ENCODE data around the gene DAW1. TPM values are rescaled to one million over a fixed set of nuclear protein-coding genes. Genes with fewer than 3 reads are reported as not detected.

DAW1 gene
- total RNA-seq, 3 donors from 2014 or later = not detected

DNA sequence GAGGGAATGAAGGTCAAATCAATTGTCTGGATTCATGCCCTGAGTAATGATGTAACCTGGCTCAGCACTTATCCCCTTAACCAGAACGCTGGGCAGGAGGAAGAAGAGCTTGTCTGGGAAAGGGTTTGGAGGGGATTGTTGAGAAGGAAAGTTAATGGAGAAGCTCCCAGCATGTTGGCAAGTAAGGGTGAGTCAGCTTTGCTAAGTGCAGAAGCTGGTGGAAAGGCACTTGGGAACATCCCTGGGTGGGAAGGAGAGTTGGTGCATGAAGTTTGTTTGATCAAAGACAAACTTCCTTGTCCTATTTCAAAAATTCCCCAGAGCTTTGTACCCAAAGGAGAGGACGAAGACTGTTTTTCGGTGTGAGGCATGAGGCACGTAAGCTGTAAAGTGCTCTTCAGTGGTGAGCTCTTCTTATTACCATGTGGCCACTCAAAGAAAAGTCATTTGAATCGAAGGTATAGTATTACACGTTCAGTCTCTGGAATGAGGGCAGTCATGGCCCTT lies 17.6 kb upstream of the DAW1 start:
- no peaks in the 10 kb centered on the region for H3K36me3 ChIP-seq
- H3K4me3 ChIP-seq = no peak overlapping the region
- no peaks in the 10 kb centered on the region for H3K27me3 ChIP-seq
- no peaks in the 10 kb centered on the region for H3K9me3 ChIP-seq
- peak overlapping the region; percentile 27 to 61 for H3K27ac ChIP-seq
- DNase-seq (ENCODE audit: low spot score in 2 of 2) = no peak
- intact Hi-C loops (cut with DNase I; ENCODE audit: low total_unique reads) = no loop called here
- TF ChIP-seq POLR2A (IDR thresholded peaks at IDR 0.05) (no peak), POLR2AphosphoS5 (IDR thresholded peaks at IDR 0.05) (no peak)
- TF ChIP-seq, protein P1, sequence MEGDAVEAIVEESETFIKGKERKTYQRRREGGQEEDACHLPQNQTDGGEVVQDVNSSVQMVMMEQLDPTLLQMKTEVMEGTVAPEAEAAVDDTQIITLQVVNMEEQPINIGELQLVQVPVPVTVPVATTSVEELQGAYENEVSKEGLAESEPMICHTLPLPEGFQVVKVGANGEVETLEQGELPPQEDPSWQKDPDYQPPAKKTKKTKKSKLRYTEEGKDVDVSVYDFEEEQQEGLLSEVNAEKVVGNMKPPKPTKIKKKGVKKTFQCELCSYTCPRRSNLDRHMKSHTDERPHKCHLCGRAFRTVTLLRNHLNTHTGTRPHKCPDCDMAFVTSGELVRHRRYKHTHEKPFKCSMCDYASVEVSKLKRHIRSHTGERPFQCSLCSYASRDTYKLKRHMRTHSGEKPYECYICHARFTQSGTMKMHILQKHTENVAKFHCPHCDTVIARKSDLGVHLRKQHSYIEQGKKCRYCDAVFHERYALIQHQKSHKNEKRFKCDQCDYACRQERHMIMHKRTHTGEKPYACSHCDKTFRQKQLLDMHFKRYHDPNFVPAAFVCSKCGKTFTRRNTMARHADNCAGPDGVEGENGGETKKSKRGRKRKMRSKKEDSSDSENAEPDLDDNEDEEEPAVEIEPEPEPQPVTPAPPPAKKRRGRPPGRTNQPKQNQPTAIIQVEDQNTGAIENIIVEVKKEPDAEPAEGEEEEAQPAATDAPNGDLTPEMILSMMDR (IDR thresholded peaks at IDR 0.05) = no peak
- no peaks in the 10 kb centered on the region for H3K4me1 ChIP-seq

DNA sequence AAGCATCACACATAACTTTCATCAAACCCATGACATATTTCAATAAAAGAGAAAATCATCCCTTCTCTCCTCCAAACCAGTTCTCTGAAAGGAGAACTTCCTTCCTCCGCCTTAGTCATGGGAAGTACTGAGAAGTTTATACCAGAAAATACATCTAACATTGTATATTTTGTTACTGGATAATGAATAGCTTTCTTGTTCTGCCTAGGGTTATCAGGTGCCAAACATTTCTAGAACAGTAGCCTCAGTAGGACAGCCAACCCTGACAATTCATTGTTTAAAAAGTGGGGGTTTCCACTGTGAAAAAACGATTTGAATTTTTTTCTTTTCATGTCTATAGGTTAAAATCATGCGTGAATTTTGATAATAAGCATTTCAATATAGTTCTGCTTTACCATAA lies 16.0 kb upstream of the DAW1 start:
- H3K4me1 ChIP-seq = no peaks in the 10 kb centered on the region
- no peak overlapping the region for H3K27ac ChIP-seq
- no peak overlapping the region for H3K4me3 ChIP-seq
- intact Hi-C loops (cut with DNase I; ENCODE audit: low total_unique reads) = no loop called here
- no peak for DNase-seq (ENCODE audit: low spot score in 2 of 2)
- TF ChIP-seq, protein P1 (IDR thresholded peaks at IDR 0.05) = no peak
- TF ChIP-seq POLR2A (IDR thresholded peaks at IDR 0.05) (no peak), POLR2AphosphoS5 (IDR thresholded peaks at IDR 0.05) (no peak)
- no peaks in the 10 kb centered on the region for H3K9me3 ChIP-seq
- H3K27me3 ChIP-seq = no peaks in the 10 kb centered on the region
- H3K36me3 ChIP-seq = no peaks in the 10 kb centered on the region

DNA sequence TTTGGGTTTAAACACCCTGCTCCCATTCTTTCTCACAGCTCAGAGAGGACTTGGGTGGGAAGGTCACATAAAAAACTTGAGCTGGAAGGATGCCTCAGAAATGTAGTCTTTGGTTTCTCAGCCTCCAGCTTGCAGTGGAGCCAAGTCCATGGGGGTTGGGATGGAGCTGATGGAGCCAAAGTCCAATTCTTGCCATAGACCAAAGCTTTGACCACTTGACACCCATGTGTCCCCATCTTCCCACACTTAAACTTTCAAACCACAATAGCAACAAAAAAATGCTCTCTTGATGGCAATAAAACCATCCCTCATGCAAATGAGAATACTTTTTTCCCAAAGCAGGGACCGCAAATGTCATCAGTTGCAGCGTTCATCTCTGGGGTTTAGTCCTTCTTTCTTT lies 14.7 kb upstream of the DAW1 start:
- Histone ChIP-seq H3K27me3 (no peaks in the 10 kb centered on the region), H3K27ac (no peak overlapping the region), H3K4me3 (no peak overlapping the region), H3K4me1 (no peaks in the 10 kb centered on the region), H3K9me3 (no peaks in the 10 kb centered on the region), H3K36me3 (no peaks in the 10 kb centered on the region)
- intact Hi-C loops (cut with DNase I; ENCODE audit: low total_unique reads) = no loop called here
- DNase-seq (ENCODE audit: low spot score in 2 of 2) = no peak
- TF ChIP-seq POLR2A (IDR thresholded peaks at IDR 0.05) (no peak), POLR2AphosphoS5 (IDR thresholded peaks at IDR 0.05) (no peak)
- TF ChIP-seq, protein P1 (IDR thresholded peaks at IDR 0.05) = no peak

DNA sequence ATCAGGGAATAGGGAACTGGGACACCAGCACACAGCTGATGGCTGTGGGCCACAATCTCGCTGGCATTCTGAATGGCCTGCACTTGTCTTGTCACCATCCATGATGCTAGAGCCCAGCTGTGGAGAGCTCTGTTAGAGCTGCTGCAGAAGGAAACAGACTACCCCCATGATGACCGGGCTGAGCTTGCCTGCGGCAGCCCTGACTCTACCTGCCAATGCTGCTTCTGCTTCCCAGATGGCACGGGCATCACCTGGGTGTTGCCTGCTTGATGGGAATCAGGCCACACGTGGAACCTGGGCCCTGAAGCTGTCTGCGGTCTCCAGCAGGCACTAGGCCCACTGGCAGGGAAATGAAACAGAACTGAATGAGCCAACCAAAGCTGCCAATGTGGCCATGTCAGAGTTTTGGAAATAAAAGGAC lies 11.2 kb upstream of the DAW1 start:
- Histone ChIP-seq H3K4me1 (no peaks in the 10 kb centered on the region), H3K36me3 (no peaks in the 10 kb centered on the region), H3K27me3 (no peaks in the 10 kb centered on the region), H3K9me3 (no peaks in the 10 kb centered on the region), H3K4me3 (peak overlapping the region in 1 of 3 donors; percentile 7), H3K27ac (peak overlapping the region; percentile 25 to 46)
- TF ChIP-seq POLR2AphosphoS5 (IDR thresholded peaks at IDR 0.05) = peak; percentile 17 to 53 (median 43)
- TF ChIP-seq, protein P1 (IDR thresholded peaks at IDR 0.05) = no peak
- DNase-seq (ENCODE audit: low spot score in 2 of 2) = peak; percentile 58 to 80
- intact Hi-C loops (cut with DNase I; ENCODE audit: low total_unique reads) = no loop called here

DNA sequence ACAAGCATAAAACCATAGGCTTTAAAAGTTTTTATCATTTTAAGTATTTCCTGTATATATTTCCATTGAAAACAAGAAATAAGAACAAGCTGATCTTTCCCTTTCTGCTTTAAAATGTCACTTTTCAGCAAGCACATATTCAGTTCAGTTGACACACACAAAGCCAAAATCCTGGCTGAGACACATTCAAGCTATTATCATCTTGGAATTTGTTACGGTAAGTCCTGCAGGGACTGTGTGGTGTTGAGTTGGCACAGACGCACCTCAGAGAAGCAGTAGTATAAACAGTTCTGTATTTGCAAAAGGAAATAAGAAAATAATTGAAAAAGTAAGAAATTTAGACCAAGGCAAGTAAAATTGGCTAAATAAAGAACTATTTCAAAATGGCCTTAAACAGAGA lies 10.4 kb upstream of the DAW1 start:
- H3K27me3 ChIP-seq = no peaks in the 10 kb centered on the region
- no peak overlapping the region for H3K4me3 ChIP-seq
- peak overlapping the region in 1 of 2 donors; percentile 46 for H3K27ac ChIP-seq
- DNase-seq (ENCODE audit: low spot score in 2 of 2) = no peak
- intact Hi-C loops (cut with DNase I; ENCODE audit: low total_unique reads) = no loop called here
- no peaks in the 10 kb centered on the region for H3K4me1 ChIP-seq
- H3K36me3 ChIP-seq = no peaks in the 10 kb centered on the region
- TF ChIP-seq POLR2A (IDR thresholded peaks at IDR 0.05) (no peak), POLR2AphosphoS5 (IDR thresholded peaks at IDR 0.05) (no peak)
- TF ChIP-seq, protein P1 (IDR thresholded peaks at IDR 0.05) = no peak
- no peaks in the 10 kb centered on the region for H3K9me3 ChIP-seq
